ENCODE results near the gene SLC8A1.
A peak's percentile ranks its signal among the peaks of the same experiment; 100 is the strongest.

SLC8A1 gene

DNA sequence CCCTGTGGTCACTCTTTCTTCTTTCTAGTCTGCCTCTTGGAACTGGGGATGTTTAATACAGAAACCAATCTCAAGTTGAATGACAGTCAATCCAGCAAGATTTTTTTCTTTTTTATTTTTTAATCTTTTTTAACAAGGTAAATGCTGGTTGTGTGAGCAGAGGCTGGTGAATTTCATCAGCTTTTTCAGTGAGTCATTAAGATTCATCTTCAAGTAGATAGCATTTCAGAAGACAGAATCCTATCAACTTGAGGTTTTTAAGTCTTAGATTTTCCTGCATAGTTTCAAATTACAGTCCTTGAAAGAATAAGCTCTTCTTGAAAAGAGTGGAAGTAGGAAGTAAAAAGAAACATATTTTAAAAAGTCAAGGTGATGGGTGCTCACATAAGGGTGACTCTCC, 12.4 kb downstream of the SLC8A1 start:
- H3K23ac ChIP-seq (ENCODE audit: low read length): no peak overlapping the region
- no peaks in the 10 kb centered on the region for H3K79me2 ChIP-seq (ENCODE audit: control insufficient read depth, insufficient read depth, low read length, poor library complexity)
- H3K4me2 ChIP-seq (ENCODE audit: low read length): no peak overlapping the region
- H2AK5ac ChIP-seq (ENCODE audit: low read length): no peak overlapping the region
- H3K9ac ChIP-seq (ENCODE audit: low read length): no peak overlapping the region
- H4K91ac ChIP-seq (ENCODE audit: low read depth, low read length): no peak overlapping the region
- no peaks in the 10 kb centered on the region for H3K36me3 ChIP-seq (ENCODE audit: control insufficient read depth in 1 of 2, insufficient read depth in 2 of 2, low read length in 2 of 2)
- H4K8ac ChIP-seq (ENCODE audit: low read depth, low read length): no peak overlapping the region
- H3K79me1 ChIP-seq (ENCODE audit: low read length): peaks cover 11% of the 10 kb centered on the region
- no peak overlapping the region for H4K12ac ChIP-seq (ENCODE audit: low read depth, low read length)
- H3K27ac ChIP-seq (ENCODE audit: low read depth, low read length): no peak overlapping the region
- H3K4ac ChIP-seq (ENCODE audit: low read depth, low read length): no peak overlapping the region
- no peaks in the 10 kb centered on the region for H3K9me3 ChIP-seq (ENCODE audit: insufficient read depth, low read depth, low read length)
- H2BK12ac ChIP-seq (ENCODE audit: low read length): no peak overlapping the region
- H3K14ac ChIP-seq (ENCODE audit: low read length): no peak overlapping the region
- H3K18ac ChIP-seq (ENCODE audit: low read length): no peak overlapping the region
- no peak for DNase-seq
- H2BK120ac ChIP-seq (ENCODE audit: insufficient read depth, low read length, poor library complexity): no peak overlapping the region
- H3K27me3 ChIP-seq (ENCODE audit: insufficient read depth, low read length): no peaks in the 10 kb centered on the region
- H2AFZ ChIP-seq (ENCODE audit: insufficient read depth, low read length, poor library complexity): no peak overlapping the region
- H2BK5ac ChIP-seq (ENCODE audit: low read depth, low read length, poor library complexity): no peak overlapping the region
- H3K4me1 ChIP-seq (ENCODE audit: control insufficient read depth in 1 of 2, insufficient read depth in 2 of 2, low read length in 2 of 2): peaks cover 4% of the 10 kb centered on the region in 2 experiments
- H3K4me3 ChIP-seq (ENCODE audit: low read depth, low read length): no peak overlapping the region

DNA sequence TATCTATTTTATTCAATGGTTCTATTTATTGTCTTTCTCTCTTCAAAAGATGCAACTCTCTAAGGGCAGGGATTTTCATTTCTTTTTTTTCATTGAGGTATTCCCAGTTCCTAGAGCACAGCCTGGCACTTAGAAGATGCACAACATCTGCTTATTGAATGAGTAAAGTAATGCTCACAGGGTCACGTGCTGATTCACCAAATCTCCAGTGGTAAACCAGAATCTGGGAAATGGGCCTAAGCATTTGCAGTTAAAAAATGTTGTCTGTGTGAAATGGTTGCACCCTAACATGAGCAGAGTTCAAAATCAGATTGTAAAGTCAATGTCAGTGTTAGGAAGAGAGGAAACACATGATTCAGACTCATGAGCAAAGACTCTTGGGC, 15.8 kb downstream of the SLC8A1 start:
- peaks cover 10% of the 10 kb centered on the region in 2 experiments for H3K4me1 ChIP-seq (ENCODE audit: control insufficient read depth in 1 of 2, insufficient read depth in 2 of 2, low read length in 2 of 2)
- H3K4ac ChIP-seq (ENCODE audit: low read depth, low read length): no peak overlapping the region
- no peak overlapping the region for H4K8ac ChIP-seq (ENCODE audit: low read depth, low read length)
- no peak overlapping the region for H2BK12ac ChIP-seq (ENCODE audit: low read length)
- H3K14ac ChIP-seq (ENCODE audit: low read length): peak overlapping the region; percentile 25
- H4K91ac ChIP-seq (ENCODE audit: low read depth, low read length): peak overlapping the region; percentile 70
- no peak overlapping the region for H3K4me2 ChIP-seq (ENCODE audit: low read length)
- H3K4me3 ChIP-seq (ENCODE audit: low read depth, low read length): no peak overlapping the region
- H3K79me1 ChIP-seq (ENCODE audit: low read length): peaks cover 14% of the 10 kb centered on the region
- no peak overlapping the region for H3K9ac ChIP-seq (ENCODE audit: low read length)
- no peak overlapping the region for H3K18ac ChIP-seq (ENCODE audit: low read length)
- H4K12ac ChIP-seq (ENCODE audit: low read depth, low read length): no peak overlapping the region
- WGBS (ENCODE audit: extremely low coverage, insufficient coverage, insufficient read length): no CpG with 5 or more reads among the region's 1 CpG
- H3K27ac ChIP-seq (ENCODE audit: low read depth, low read length): no peak overlapping the region
- no peaks in the 10 kb centered on the region for H3K36me3 ChIP-seq (ENCODE audit: control insufficient read depth in 1 of 2, insufficient read depth in 2 of 2, low read length in 2 of 2)
- no peak overlapping the region for H2AK5ac ChIP-seq (ENCODE audit: low read length)
- H2BK5ac ChIP-seq (ENCODE audit: low read depth, low read length, poor library complexity): no peak overlapping the region
- H3K79me2 ChIP-seq (ENCODE audit: control insufficient read depth, insufficient read depth, low read length, poor library complexity): no peaks in the 10 kb centered on the region
- H3K23ac ChIP-seq (ENCODE audit: low read length): no peak overlapping the region
- H3K27me3 ChIP-seq (ENCODE audit: insufficient read depth, low read length): no peaks in the 10 kb centered on the region
- H2BK120ac ChIP-seq (ENCODE audit: insufficient read depth, low read length, poor library complexity): no peak overlapping the region
- no peaks in the 10 kb centered on the region for H3K9me3 ChIP-seq (ENCODE audit: insufficient read depth, low read depth, low read length)
- H2AFZ ChIP-seq (ENCODE audit: insufficient read depth, low read length, poor library complexity): no peak overlapping the region
- no peak for DNase-seq

DNA sequence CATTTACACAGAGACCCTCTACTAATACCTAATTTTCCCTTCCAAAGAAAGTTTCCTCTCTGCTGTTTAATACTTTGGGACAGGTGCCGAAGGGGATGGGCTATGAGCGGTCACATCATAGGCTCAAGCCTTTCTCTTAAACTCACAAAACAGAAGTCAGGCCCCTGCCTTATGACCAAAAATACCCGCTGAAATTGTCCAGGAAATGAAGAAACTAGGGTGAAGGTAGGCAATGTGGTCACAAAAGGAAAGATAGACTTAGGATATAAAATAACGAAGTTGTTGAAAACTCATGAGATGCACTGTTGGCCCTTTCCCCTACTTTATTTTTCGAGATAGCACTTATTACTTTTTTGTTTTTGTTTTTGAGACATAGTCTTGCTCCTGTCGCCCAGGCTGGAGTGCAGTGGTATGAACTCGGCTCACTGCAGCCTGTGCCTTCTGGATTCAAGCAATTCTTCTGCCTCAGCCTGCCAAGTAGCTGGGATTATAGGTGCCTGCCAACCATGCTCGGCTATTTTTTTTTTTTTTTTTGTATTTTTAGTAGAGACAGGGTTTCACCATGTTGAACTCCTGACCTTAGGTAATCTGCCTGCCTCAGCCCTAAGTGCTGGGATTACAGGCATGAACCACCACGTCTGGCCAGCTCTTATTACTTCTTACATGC, 16.3 kb downstream of the SLC8A1 start:
- peaks cover 10% of the 10 kb centered on the region in 2 experiments for H3K4me1 ChIP-seq (ENCODE audit: control insufficient read depth in 1 of 2, insufficient read depth in 2 of 2, low read length in 2 of 2)
- peak overlapping the region; percentile 65 for H2BK120ac ChIP-seq (ENCODE audit: insufficient read depth, low read length, poor library complexity)
- H2AFZ ChIP-seq (ENCODE audit: insufficient read depth, low read length, poor library complexity): no peak overlapping the region
- peak overlapping the region; percentile 43 for H2BK5ac ChIP-seq (ENCODE audit: low read depth, low read length, poor library complexity)
- peak overlapping the region; percentile 70 for H4K91ac ChIP-seq (ENCODE audit: low read depth, low read length)
- H2BK12ac ChIP-seq (ENCODE audit: low read length): peak overlapping the region; percentile 62
- no peaks in the 10 kb centered on the region for H3K27me3 ChIP-seq (ENCODE audit: insufficient read depth, low read length)
- H3K27ac ChIP-seq (ENCODE audit: low read depth, low read length): peak overlapping the region; percentile 56
- no peak overlapping the region for H3K4me3 ChIP-seq (ENCODE audit: low read depth, low read length)
- no peak overlapping the region for H3K18ac ChIP-seq (ENCODE audit: low read length)
- H2AK5ac ChIP-seq (ENCODE audit: low read length): no peak overlapping the region
- H3K36me3 ChIP-seq (ENCODE audit: control insufficient read depth in 1 of 2, insufficient read depth in 2 of 2, low read length in 2 of 2): no peaks in the 10 kb centered on the region
- no peak overlapping the region for H3K4me2 ChIP-seq (ENCODE audit: low read length)
- H4K12ac ChIP-seq (ENCODE audit: low read depth, low read length): no peak overlapping the region
- H3K79me2 ChIP-seq (ENCODE audit: control insufficient read depth, insufficient read depth, low read length, poor library complexity): no peaks in the 10 kb centered on the region
- H3K9ac ChIP-seq (ENCODE audit: low read length): no peak overlapping the region
- H3K23ac ChIP-seq (ENCODE audit: low read length): no peak overlapping the region
- peaks cover 14% of the 10 kb centered on the region for H3K79me1 ChIP-seq (ENCODE audit: low read length)
- peak in 1 of 2 donors; percentile 9 for DNase-seq
- H3K9me3 ChIP-seq (ENCODE audit: insufficient read depth, low read depth, low read length): no peaks in the 10 kb centered on the region
- no peak overlapping the region for H3K4ac ChIP-seq (ENCODE audit: low read depth, low read length)
- WGBS (ENCODE audit: extremely low coverage, insufficient coverage, insufficient read length): no CpG with 5 or more reads among the region's 9 CpGs
- no peak overlapping the region for H3K14ac ChIP-seq (ENCODE audit: low read length)
- no peak overlapping the region for H4K8ac ChIP-seq (ENCODE audit: low read depth, low read length)

DNA sequence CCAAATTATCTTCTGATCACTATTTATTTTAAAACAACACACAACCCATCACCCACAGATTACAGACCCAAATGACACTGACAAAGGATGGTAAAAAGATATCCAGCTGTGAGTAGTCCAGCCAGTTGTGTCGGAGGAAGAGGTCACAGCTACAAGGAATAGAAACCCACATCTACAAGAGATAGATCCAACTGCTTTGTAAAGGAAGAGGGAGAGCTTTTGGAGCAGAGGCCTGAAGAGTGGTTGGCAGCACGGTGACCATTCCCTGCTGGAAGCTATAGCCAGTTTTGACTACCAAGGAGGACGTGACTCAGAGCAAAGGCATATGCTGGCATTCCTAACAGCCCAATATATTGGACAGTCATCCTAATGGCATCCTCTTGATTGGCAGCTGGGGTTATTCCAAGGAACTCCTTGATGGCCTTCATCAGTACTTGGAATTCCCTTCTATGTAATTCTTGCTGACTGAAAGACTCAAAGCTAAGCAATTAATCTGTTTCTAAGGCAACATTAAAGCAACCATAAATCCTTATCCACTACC, 17.1 kb downstream of the SLC8A1 start:
- WGBS (ENCODE audit: extremely low coverage, insufficient coverage, insufficient read length): no CpG with 5 or more reads among the region's 3 CpGs
- no peak overlapping the region for H2AFZ ChIP-seq (ENCODE audit: insufficient read depth, low read length, poor library complexity)
- H3K4me1 ChIP-seq (ENCODE audit: control insufficient read depth in 1 of 2, insufficient read depth in 2 of 2, low read length in 2 of 2): peaks cover 10% of the 10 kb centered on the region in 2 experiments
- H3K4ac ChIP-seq (ENCODE audit: low read depth, low read length): no peak overlapping the region
- H2BK12ac ChIP-seq (ENCODE audit: low read length): peak overlapping the region; percentile 37
- H3K27me3 ChIP-seq (ENCODE audit: insufficient read depth, low read length): no peaks in the 10 kb centered on the region
- no peak overlapping the region for H3K9ac ChIP-seq (ENCODE audit: low read length)
- H3K14ac ChIP-seq (ENCODE audit: low read length): no peak overlapping the region
- H3K4me3 ChIP-seq (ENCODE audit: low read depth, low read length): no peak overlapping the region
- no peak overlapping the region for H2AK5ac ChIP-seq (ENCODE audit: low read length)
- no peaks in the 10 kb centered on the region for H3K79me2 ChIP-seq (ENCODE audit: control insufficient read depth, insufficient read depth, low read length, poor library complexity)
- no peaks in the 10 kb centered on the region for H3K9me3 ChIP-seq (ENCODE audit: insufficient read depth, low read depth, low read length)
- peaks cover 14% of the 10 kb centered on the region for H3K79me1 ChIP-seq (ENCODE audit: low read length)
- no peak overlapping the region for H2BK120ac ChIP-seq (ENCODE audit: insufficient read depth, low read length, poor library complexity)
- no peak overlapping the region for H3K23ac ChIP-seq (ENCODE audit: low read length)
- H4K8ac ChIP-seq (ENCODE audit: low read depth, low read length): no peak overlapping the region
- no peak overlapping the region for H2BK5ac ChIP-seq (ENCODE audit: low read depth, low read length, poor library complexity)
- peak; percentile 83 to 94 for DNase-seq
- peak overlapping the region; percentile 56 for H3K27ac ChIP-seq (ENCODE audit: low read depth, low read length)
- no peak overlapping the region for H4K91ac ChIP-seq (ENCODE audit: low read depth, low read length)
- no peak overlapping the region for H4K12ac ChIP-seq (ENCODE audit: low read depth, low read length)
- no peak overlapping the region for H3K4me2 ChIP-seq (ENCODE audit: low read length)
- H3K18ac ChIP-seq (ENCODE audit: low read length): no peak overlapping the region
- no peaks in the 10 kb centered on the region for H3K36me3 ChIP-seq (ENCODE audit: control insufficient read depth in 1 of 2, insufficient read depth in 2 of 2, low read length in 2 of 2)
